NCI-H1092 (cell line): ENCODE results near the gene ZNF669.

Source experiments
- DNase-seq: peaks from one replicate; lab custom pipeline; 2025; lab: John Stamatoyannopoulos, UW

ZNF669 gene

DNA sequence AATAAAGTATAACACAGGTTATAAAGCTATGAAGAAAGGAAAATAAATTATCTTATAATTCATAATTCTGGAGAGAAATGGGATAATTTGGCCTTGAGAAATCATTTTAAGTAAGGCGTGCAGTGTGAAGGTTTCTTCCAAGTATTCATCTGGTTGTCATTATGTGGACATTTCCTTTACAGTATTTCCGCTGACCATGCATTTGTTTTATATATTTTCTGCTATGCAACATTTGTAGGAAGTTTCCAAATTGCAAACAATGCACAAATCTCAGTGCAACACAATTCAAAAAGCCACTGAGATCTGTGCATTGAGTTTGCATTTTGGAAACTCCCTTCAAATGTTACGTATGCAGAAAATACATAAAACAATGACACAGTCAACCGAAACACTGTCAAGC, 43.4 kb downstream of the ZNF669 start:
- no peak for DNase-seq

DNA sequence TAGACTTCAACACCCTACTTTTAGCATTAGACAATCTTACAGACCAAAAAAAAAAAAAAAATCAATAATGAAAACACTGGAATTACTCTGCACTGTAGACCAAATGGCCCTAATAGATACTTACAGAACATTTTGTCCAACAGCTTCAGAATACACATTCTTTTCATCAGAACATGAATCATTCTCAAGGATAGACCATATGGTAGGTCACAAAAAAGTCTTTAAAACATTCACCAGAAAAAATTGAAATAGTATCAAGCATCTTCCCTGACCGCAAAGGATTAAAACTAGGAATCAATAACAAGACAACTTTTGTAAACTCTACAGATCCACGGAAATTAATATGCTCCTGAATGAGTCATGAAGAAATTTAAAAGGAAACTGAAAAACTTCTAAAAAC, 48.1 kb downstream of the ZNF669 start:
- DNase-seq: no peak

DNA sequence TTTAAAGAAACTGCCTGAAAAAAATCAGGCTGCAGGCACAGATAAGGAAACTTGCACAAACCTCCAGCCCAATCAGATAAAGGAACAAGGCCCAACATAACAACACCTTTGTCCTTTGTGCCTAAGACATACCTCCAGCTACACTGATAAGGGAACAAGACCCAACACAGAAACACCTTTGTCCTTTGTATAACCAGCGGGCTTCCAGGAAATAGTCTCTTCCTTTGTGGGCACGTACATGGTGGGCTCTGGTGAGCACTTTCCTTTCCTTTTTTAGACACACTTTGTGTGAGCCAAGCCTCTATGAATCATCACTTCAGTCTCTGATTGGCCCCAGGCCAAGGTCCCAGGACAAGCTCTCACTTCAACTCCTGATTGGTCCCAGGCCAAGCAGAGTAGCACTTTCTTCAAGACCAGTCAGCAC, 49.2 kb downstream of the ZNF669 start:
- DNase-seq: no peak
